ENCODE results near the gene HSD11B2.

- TF ChIP-seq CTCF (conservative IDR thresholded peaks at IDR 0.05 in 1 of 2, IDR thresholded peaks at IDR 0.05 in 1 of 2; ENCODE audit: low read depth in 1 of 2, low read length in 2 of 2) (peak; percentile 62 to 66), EZH2 (IDR thresholded peaks at IDR 0.05; ENCODE audit: low read length, missing control alignments) (no peak)
Measured at GRCh38 chr16:67399218-67399733, 31.6 kb upstream of the HSD11B2 start.

All from fibroblast of lung (primary cell).